Kidney (tissue), 14 donors: ENCODE results near the gene C7orf57. TPM values are rescaled to one million over a fixed set of nuclear protein-coding genes. Genes with fewer than 3 reads are reported as not detected.

ENCODE experiments used
- DNase-seq, 5 donors: peaks; one replicate each; pipeline ENCODE4 v3.0.0-alpha.2; 2013 to 2020
- FAIRE-seq: peaks from 2 replicates; lab custom pipeline; 2012; peaks lifted over from hg19 to GRCh38; lab: Jason Lieb, UNC
- H3K27ac ChIP-seq, 2 donors: one replicate each; pipeline ENCODE4 v1.7.0; 2013; ENCODE audit warnings: low read depth in 2 of 2, low read length in 2 of 2, inconsistent platforms in 1 of 2
- H3K27me3 ChIP-seq: one replicate; pipeline ENCODE4 v1.7.1; 2013; ENCODE audit warnings: low read length, inconsistent platforms; ENCODE audit not compliant: control insufficient read depth, insufficient read depth
- H3K36me3 ChIP-seq, 3 donors: one replicate each; pipeline versions ENCODE4 v1.7.0 to v1.7.1; 2013; ENCODE audit warnings: low read length in 3 of 3, control low read depth in 1 of 3, inconsistent platforms in 1 of 3; ENCODE audit not compliant: insufficient read depth in 3 of 3, control insufficient read depth in 2 of 3
- H3K4me1 ChIP-seq, 3 donors: one replicate each; pipeline versions ENCODE4 v1.7.0 to v1.7.1; 2013; ENCODE audit warnings: low read length in 3 of 3, inconsistent platforms in 1 of 3, low read depth in 1 of 3; ENCODE audit not compliant: control insufficient read depth in 2 of 3, insufficient read depth in 2 of 3
- H3K4me3 ChIP-seq, 3 donors: one replicate each; pipeline versions ENCODE4 v1.7.0 to v1.8.1; 2013; ENCODE audit warnings: low read length in 3 of 3, control low read depth in 1 of 3, inconsistent platforms in 1 of 3
- H3K9ac ChIP-seq, 3 donors: one replicate each; pipeline versions ENCODE4 v1.7.0 to v1.7.1; 2013; ENCODE audit warnings: low read length in 3 of 3, control low read depth in 1 of 3, inconsistent platforms in 1 of 3
- H3K9me3 ChIP-seq, 3 donors: one replicate each; pipeline versions ENCODE4 v1.7.0 to v1.7.1; 2013; ENCODE audit warnings: low read length in 3 of 3, control low read depth in 1 of 3, inconsistent platforms in 1 of 3; ENCODE audit not compliant: control insufficient read depth in 2 of 3, insufficient read depth in 1 of 3
- CTCF ChIP-seq: IDR thresholded peaks from 3 replicates; pipeline ENCODE4 v1.5.1; 2012; ENCODE audit warnings: mild to moderate bottlenecking, moderate library complexity, borderline replicate concordance; ENCODE audit not compliant: insufficient read depth; ENCODE audit errors: extremely low read depth
- intact Hi-C: fragments of 100-400 bp; cut with DNase I; formaldehyde crosslinking; loops from one replicate; pipeline ENCODE4 v1.11.1; 2022
- polyA plus RNA-seq: library from polyadenylated mRNA; stranded (reverse); fragments of 350-450 nt; fragmentation: Illumina TruSeq; extraction: RNeasy Lipid Tissue Mini Kit (QIAGEN cat#74804); gene quantifications from one replicate; pipeline ENCODE4 v1.2.3, GENCODE V29; 2014; ENCODE audit warnings: low read depth, low replicate concordance; ENCODE audit not compliant: insufficient read depth
- total RNA-seq: library from RNA; stranded (reverse); fragmentation: NEBNext Ultra II Directional; extraction: Animal tissue kit (Norgen Biotek cat#: 25700); gene quantifications from one replicate; pipeline ENCODE4 v1.2.1, GENCODE V29; 2021
- donor health status: control.
- donor health status: control.
- donor health status: control.
- donor health status: control.
- donor health status: control.
- donor health status: DM: yes; HTN: yes; CAD: no.
- donor health status: Normal renal cell carcinoma (clear cell type).

Gene C7orf57
- total and polyA plus RNA-seq, 2 donors from 2014 or later = 0.63 TPM; not detected in 1

- H3K4me3 ChIP-seq = no peak overlapping the region
- no peaks in the 10 kb centered on the region for H3K9me3 ChIP-seq
- DNase-seq (no peak), FAIRE-seq (no peak)
- no peak for TF ChIP-seq CTCF
- no peak overlapping the region for H3K27ac ChIP-seq
- H3K9ac ChIP-seq = no peak overlapping the region
- intact Hi-C loops = loop anchor here (10.0 kb wide), 2 partner anchors 107 to 157 kb away; partner anchors contain the start of gene PKD1L1
- peaks cover 0 to 38% (median 17%) of the 10 kb centered on the region in 3 donors for H3K36me3 ChIP-seq
- H3K27me3 ChIP-seq = no peaks in the 10 kb centered on the region
- H3K4me1 ChIP-seq = no peaks in the 10 kb centered on the region
These were observed 66.6 kb downstream of the C7orf57 start for GRCh38 chr7:48101968-48102367.

GRCh38 chr7:48102530-48102929 lies 67.2 kb downstream of the C7orf57 start:
- Histone ChIP-seq H3K36me3 (peaks cover 0 to 42% (median 19%) of the 10 kb centered on the region in 3 donors), H3K4me1 (no peaks in the 10 kb centered on the region), H3K9me3 (no peaks in the 10 kb centered on the region), H3K9ac (no peak overlapping the region), H3K4me3 (no peak overlapping the region), H3K27ac (no peak overlapping the region), H3K27me3 (no peaks in the 10 kb centered on the region)
- TF ChIP-seq CTCF = no peak
- intact Hi-C loops = loop anchor here (10.0 kb wide), 2 partner anchors 108 to 158 kb away; partner anchors contain the start of gene PKD1L1
- no peak for FAIRE-seq
- DNase-seq = no peak

GRCh38 chr7:48105045-48105444 lies 69.7 kb downstream of the C7orf57 start:
- DNase-seq (no peak), FAIRE-seq (no peak)
- H3K9ac ChIP-seq = no peak overlapping the region
- H3K36me3 ChIP-seq = peaks cover 0 to 29% (median 23%) of the 10 kb centered on the region in 3 donors
- no peak for TF ChIP-seq CTCF
- intact Hi-C loops = loop anchor here (10.0 kb wide), 2 partner anchors 110 to 160 kb away; partner anchors contain the start of gene PKD1L1
- H3K4me1 ChIP-seq = no peaks in the 10 kb centered on the region
- no peak overlapping the region for H3K4me3 ChIP-seq
- no peaks in the 10 kb centered on the region for H3K27me3 ChIP-seq
- H3K9me3 ChIP-seq = no peaks in the 10 kb centered on the region
- H3K27ac ChIP-seq = no peak overlapping the region
